Activated naive CD8-positive, alpha-beta T cell (primary cell): ENCODE data around the gene TP53I13.

Experiments used
- H3K27ac Mint-ChIP-seq: one replicate; pipeline ENCODE4 v1.8.0; 2021; ENCODE audit warnings: mixed read lengths
- H3K27me3 Mint-ChIP-seq: one replicate; pipeline ENCODE4 v1.8.0; 2021; ENCODE audit warnings: mixed read lengths
- H3K36me3 Mint-ChIP-seq: one replicate; pipeline ENCODE4 v1.8.0; 2021; ENCODE audit warnings: mixed read lengths
- H3K4me1 Mint-ChIP-seq: one replicate; pipeline ENCODE4 v1.8.0; 2021; ENCODE audit warnings: low read depth, mixed read lengths
- H3K4me3 Mint-ChIP-seq: one replicate; pipeline ENCODE4 v1.8.0; 2021; ENCODE audit warnings: mild to moderate bottlenecking, mixed read lengths
- H3K9me3 Mint-ChIP-seq: one replicate; pipeline ENCODE4 v1.8.0; 2021; ENCODE audit warnings: low read depth, mixed read lengths

The TP53I13 gene

DNA sequence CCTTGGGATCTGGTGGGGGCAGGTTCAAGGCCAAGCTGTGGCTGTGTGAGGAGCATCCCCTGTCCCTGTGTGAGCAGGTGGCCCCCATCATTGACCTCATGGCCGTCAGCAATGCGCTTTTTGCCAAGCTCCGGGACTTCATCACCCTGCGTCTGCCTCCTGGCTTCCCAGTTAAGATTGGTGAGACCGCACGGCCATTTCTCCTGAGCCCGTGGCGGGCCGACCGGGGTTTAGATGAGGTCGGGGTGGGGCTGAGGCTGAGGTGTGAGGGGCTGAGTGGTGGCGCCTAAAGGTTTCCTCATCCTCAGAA lies 43.5 kb downstream of the TP53I13 start:
- Mint-ChIP-seq H3K9me3 (no peaks in the 10 kb centered on the region), H3K27ac (no peak overlapping the region), H3K4me1 (peaks cover 27% of the 10 kb centered on the region), H3K4me3 (no peak overlapping the region), H3K36me3 (no peaks in the 10 kb centered on the region), H3K27me3 (no peaks in the 10 kb centered on the region)

DNA sequence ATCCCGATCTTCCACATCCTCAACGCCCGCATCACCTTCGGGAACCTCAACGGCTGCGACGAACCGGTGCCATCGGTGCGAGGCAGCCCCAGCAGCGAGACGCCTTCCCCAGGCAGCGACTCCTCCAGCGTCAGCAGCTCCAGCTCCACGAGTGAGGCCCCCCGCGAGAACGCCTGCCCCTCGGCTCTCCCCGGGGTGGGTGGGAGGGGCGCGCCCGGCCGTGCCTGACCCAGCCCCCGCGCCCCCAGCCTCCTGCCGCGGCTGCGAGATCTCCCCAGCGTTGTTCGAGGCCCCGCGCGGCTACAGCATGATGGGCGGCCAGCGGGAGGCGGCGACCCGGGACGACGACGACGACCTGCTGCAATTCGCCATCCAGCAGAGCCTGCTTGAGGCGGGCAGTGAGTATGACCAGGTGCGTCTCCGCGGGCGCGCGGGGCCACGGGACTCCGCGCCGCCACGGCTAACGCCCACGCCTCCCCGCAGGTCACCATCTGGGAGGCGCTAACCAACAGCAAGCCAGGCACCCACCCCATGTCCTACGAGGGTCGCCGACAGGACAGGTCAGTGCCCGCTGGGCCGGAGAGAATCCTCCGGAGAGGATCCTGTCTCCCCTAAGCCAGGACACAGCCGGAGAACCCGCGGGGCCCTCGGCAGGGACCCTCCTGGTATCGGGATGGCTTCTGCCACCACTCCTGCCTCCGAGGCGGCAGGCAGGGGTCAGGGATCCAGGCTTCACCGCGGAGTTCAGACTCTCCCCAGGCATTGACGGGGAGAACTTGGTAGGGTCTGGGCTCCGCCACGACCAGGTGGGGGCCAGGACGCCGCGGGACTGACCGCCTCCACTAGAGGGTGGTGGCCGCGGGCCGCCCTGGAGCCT lies 44.1 kb downstream of the TP53I13 start:
- H3K4me1 Mint-ChIP-seq: peaks cover 32% of the 10 kb centered on the region
- no peaks in the 10 kb centered on the region for H3K27me3 Mint-ChIP-seq

DNA sequence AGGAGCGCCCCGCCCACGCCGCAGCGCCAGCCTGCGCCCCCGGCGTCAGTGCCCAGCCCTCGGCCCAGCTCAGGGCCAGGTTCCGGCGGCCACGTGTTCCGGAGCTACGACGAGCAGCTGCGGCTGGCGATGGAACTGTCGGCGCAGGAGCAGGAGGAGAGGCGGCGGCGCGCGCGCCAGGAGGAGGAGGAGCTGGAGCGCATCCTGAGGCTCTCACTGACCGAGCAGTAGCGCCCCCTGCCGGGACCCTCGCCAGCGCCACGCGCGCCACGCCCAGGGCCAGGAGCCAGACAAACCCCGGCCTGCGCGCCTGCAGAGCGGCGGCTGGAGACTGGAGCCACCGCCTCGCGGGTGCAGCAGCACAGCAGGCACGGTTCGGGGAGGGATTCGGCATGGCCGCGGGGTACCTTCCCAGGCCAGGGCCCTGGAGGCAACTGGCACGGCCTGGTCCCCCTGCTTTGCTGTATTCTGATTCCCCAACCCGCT lies 44.9 kb downstream of the TP53I13 start:
- Mint-ChIP-seq H3K4me3 (no peak overlapping the region), H3K9me3 (no peaks in the 10 kb centered on the region), H3K4me1 (peaks cover 32% of the 10 kb centered on the region), H3K27me3 (no peaks in the 10 kb centered on the region), H3K36me3 (no peaks in the 10 kb centered on the region), H3K27ac (no peak overlapping the region)

More for the DNA sequence above, 44.1 kb downstream of the TP53I13 start:
- peak overlapping the region; percentile 52 for H3K4me3 Mint-ChIP-seq
- no peaks in the 10 kb centered on the region for H3K36me3 Mint-ChIP-seq
- H3K9me3 Mint-ChIP-seq: no peaks in the 10 kb centered on the region
- no peak overlapping the region for H3K27ac Mint-ChIP-seq

DNA sequence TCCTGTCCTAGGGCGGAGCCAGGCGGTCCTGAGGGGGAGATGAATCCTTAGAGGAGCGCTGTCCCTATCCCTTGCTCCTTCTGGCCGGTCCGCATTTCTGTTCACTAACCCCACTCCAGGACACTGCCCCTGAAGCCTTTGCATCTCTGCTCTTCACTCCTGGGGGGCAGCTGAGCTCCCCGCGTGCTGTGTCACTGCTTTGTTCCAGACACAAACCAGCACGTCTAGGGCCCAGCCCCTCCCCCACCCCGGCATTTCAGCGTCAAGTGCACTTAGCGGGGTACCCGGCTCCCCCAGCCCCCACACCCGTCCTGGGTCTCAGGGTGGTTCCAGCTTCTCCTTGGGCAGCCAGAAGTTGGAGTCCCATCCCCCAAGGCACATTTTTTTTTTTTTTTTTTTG lies 45.4 kb downstream of the TP53I13 start:
- no peaks in the 10 kb centered on the region for H3K36me3 Mint-ChIP-seq
- peak overlapping the region; percentile 46 for H3K4me3 Mint-ChIP-seq
- H3K27me3 Mint-ChIP-seq: no peaks in the 10 kb centered on the region
- peaks cover 32% of the 10 kb centered on the region for H3K4me1 Mint-ChIP-seq
- no peak overlapping the region for H3K27ac Mint-ChIP-seq
- H3K9me3 Mint-ChIP-seq: no peaks in the 10 kb centered on the region

DNA sequence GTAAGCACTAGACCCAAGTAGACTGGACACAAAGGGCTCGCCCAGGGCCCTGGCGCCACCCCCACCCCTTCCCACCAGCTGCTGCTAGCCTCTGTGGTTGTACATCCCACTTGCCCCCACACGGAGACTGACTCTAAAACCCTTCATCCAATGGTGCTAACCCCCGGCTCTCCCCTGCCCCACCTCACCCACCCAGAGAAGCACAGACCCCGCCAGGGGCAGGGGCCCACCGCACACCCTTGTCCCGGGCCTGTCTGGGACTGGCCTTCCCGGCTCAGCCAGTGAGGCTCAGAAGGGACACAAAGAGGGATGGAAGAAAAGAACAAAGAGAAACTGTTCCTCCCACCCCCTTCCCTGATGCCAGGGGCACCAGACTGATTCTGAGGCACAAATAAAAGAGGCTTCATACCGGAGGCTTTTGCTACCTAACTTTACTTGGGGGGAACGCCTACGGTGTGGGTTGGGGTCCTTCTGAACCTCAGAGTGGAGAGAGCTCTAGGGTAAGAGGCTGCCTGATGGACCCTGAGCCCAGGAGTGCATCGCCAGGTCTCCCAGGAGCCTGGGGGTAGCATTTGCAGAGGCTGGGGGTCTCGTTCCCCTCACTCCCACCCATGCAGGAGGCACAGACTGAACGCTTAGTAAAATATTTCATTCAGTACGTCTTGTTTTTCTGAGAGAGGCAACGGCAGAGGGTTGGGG lies 46.0 kb downstream of the TP53I13 start:
- Mint-ChIP-seq H3K36me3 (no peaks in the 10 kb centered on the region), H3K27ac (peak overlapping the region; percentile 34), H3K27me3 (no peaks in the 10 kb centered on the region), H3K4me3 (peak overlapping the region; percentile 85), H3K4me1 (peaks cover 32% of the 10 kb centered on the region), H3K9me3 (no peaks in the 10 kb centered on the region)

DNA sequence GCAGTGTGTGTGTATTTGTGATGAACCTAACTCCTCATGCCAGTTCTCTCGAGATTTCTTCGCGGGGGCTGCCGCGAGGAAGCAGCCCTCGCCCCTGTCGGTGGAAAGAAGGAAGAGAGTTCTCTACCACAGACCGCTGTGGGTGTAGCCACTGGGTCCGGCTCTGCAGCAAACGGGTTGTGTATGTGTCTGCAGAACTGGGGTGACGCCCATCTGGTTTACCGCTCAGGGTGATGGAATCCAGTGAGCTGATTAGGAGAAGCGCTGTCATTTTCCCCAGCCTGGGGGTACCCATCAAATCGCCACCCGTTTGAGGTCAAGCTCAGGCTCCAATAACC lies 46.5 kb downstream of the TP53I13 start:
- Mint-ChIP-seq H3K27me3 (no peaks in the 10 kb centered on the region), H3K27ac (peak overlapping the region; percentile 34), H3K4me3 (peak overlapping the region; percentile 85), H3K36me3 (no peaks in the 10 kb centered on the region), H3K9me3 (no peaks in the 10 kb centered on the region), H3K4me1 (peaks cover 32% of the 10 kb centered on the region)

DNA sequence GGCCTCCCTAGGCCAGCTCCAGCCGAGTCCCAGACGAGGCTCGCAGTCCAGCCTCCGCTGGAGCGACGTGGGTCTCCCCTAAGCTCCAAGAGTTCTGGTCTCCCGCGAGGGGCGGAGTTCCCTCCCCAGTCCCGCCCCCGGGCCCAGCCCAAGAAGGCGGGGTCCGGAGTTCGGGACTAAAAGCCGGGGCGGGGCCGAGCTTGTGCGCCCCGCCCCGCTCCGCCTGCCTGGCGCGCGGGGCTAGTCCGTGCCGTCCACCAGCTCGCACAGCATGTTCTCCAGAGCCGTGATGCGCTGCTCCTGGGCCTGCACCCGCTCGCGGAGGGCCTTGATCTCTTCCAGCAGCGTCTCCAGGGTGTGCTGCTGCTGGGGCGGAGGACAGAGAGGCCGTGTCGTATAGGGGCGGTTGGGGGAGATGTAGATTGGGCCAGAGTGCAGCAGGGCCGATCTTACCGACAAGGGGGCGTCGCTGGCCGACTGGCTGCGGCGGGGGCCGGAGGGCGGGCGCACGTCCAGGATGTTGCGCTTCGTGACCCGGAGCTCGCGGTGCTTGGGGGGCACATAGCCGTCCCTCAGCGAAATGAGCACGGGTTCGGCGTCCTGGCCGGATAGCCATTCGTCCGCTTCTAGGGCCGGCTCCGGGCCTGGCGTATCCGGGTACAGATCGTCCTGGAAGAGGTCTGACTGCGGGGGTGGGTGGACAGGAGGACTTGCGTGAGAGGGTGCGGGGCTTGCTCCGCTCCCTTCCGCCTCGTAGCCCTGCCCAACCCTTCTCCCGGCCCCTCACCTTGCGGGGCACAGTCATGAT lies 47.2 kb downstream of the TP53I13 start:
- H3K36me3 Mint-ChIP-seq: no peaks in the 10 kb centered on the region

DNA sequence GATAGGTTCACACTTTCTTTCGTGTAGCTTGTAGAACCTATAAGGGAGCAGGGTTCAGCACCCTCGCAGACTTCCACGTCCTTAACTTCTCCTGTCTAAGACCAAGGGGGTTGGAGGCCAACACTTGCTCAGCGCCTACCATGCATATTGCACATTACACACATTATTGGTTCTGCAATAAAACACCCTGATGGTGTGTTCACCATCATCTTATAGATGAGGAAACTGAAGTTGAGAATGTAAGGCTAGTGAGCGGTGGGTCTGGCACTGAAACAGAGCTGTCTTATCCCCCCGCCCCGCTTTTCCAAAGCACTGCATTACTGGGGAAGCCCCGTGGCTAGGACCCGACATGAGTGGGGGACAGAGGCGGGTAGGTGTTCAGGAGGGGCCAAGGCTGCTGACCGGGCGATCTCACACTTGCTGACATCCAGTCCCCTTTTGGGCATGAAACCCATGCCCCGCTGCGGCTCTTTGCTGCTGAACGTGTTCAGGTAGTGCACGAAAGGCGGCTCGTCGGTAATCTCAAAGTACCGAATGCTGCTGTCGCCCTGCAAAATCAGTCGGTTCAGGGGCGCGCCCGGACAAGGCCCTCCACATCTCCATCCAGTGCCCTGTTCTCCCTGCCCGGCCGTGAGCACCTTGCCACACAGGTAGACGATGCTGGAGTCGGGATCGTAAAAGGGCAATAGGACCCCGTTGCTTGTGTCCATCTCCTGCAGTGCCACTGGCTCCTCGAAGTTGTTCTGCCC lies 48.0 kb downstream of the TP53I13 start:
- Mint-ChIP-seq H3K36me3 (no peaks in the 10 kb centered on the region), H3K27ac (peak overlapping the region; percentile 12), H3K4me3 (peak overlapping the region; percentile 85), H3K9me3 (no peaks in the 10 kb centered on the region), H3K4me1 (peaks cover 32% of the 10 kb centered on the region), H3K27me3 (no peaks in the 10 kb centered on the region)

More for the DNA sequence above, 47.2 kb downstream of the TP53I13 start:
- peak overlapping the region; percentile 85 for H3K4me3 Mint-ChIP-seq
- no peaks in the 10 kb centered on the region for H3K9me3 Mint-ChIP-seq
- peaks cover 32% of the 10 kb centered on the region for H3K4me1 Mint-ChIP-seq
- peak overlapping the region; percentile 34 for H3K27ac Mint-ChIP-seq
- H3K27me3 Mint-ChIP-seq: no peaks in the 10 kb centered on the region

DNA sequence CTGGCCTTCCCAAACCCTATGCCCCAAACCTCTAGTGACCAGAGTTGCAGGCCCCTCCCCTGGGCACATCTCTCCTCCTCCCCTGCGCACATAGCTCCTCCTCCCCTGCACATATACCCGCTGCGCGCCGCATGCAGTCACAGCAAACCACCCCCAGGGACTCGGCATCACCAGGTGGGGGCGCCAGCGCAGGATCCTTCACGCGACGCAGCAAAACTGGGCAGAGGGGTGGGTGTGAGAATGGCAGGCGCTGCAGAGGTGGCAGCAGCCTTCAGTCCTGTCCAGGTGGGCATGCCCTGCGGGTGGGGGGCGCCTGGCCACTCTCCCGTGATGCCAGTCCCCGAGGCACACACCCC lies 48.6 kb downstream of the TP53I13 start:
- no peaks in the 10 kb centered on the region for H3K9me3 Mint-ChIP-seq
- H3K27me3 Mint-ChIP-seq: no peaks in the 10 kb centered on the region
- peak overlapping the region; percentile 54 for H3K27ac Mint-ChIP-seq
- H3K4me1 Mint-ChIP-seq: peaks cover 35% of the 10 kb centered on the region
- H3K36me3 Mint-ChIP-seq: no peaks in the 10 kb centered on the region
- peak overlapping the region; percentile 85 for H3K4me3 Mint-ChIP-seq

DNA sequence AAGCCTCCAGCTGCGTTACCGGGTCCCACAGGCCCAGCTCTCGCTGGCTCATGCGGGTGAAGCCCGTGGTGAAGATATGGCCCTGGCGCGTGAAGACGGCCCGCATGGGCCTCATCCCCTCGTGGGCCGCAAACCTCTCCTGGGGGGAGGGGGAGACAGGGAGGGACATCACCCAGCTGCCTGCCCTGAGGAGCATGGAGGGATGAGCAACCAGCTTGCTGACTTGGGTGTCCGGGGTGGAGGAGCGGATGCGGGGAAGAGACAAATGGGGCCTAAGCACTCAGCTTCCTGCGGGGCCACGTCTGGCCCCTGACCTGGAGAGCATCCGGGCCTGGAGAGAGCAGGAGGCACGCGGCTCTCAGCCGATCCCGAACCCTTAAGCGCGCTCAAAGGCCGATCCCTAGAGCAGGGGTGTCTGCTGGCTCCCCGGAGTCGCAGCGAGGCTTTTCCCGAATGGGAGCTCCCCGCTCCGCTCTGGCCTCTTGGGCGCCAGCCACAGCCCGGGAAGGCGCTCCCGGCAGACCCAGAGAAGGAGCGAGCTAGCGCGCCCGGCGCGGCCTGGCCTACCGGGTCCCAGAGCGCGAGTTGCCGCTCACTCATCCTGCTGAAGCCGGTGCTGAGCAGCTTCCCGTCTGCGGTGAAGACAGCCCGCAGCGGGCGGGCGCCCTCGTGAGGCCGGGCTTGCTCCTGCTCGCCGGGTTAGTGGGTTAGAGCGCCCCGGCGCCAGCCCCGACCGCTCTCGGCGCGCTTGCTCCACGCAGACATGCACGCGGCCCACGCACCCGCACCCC lies 49.2 kb downstream of the TP53I13 start:
- peaks cover 37% of the 10 kb centered on the region for H3K4me1 Mint-ChIP-seq
- H3K27me3 Mint-ChIP-seq: no peaks in the 10 kb centered on the region
- no peaks in the 10 kb centered on the region for H3K36me3 Mint-ChIP-seq
- H3K27ac Mint-ChIP-seq: peak overlapping the region; percentile 70
- H3K4me3 Mint-ChIP-seq: peak overlapping the region; percentile 85
- no peaks in the 10 kb centered on the region for H3K9me3 Mint-ChIP-seq

DNA sequence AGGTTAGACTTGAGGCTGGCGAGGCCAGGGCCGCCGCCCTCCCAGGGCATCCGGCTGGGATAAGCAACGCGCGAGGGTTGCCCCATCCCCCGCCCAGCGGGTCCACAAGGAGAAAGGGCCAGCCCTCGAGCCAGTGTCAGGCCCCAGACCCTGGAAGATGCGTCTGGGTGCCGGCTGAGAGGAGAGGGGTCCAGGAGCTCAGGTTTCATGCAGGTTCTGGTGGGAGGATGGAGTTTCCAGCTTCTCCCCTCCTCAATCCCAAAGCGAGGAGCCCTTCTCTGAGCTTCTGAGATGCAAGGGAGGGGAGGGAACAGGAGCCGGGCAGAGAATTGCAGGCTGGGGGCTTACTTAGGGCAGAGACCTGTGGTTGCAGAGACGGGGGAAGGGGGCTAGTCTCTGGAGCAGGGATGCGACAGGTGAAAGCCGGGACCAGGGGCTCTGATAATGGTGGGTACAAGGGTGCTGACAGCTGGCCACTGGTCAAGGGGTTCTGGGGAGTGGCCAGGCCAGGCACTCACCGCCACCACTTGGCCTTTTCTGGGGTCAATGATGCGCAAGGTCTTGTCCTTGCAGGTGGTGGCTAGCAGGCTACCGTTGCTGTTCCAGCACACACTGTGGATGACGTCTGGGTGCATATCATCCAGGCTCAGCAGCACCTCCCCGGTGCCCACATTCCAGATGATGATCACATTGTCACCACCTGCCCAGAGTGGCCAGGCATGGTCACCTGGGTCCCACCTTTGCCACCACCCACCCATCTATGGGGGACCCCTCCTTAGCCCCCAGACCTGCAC lies 50.0 kb downstream of the TP53I13 start:
- no peaks in the 10 kb centered on the region for H3K36me3 Mint-ChIP-seq
- H3K4me1 Mint-ChIP-seq: peaks cover 44% of the 10 kb centered on the region
- no peaks in the 10 kb centered on the region for H3K27me3 Mint-ChIP-seq
- no peaks in the 10 kb centered on the region for H3K9me3 Mint-ChIP-seq
- H3K27ac Mint-ChIP-seq: no peak overlapping the region
- H3K4me3 Mint-ChIP-seq: no peak overlapping the region

DNA sequence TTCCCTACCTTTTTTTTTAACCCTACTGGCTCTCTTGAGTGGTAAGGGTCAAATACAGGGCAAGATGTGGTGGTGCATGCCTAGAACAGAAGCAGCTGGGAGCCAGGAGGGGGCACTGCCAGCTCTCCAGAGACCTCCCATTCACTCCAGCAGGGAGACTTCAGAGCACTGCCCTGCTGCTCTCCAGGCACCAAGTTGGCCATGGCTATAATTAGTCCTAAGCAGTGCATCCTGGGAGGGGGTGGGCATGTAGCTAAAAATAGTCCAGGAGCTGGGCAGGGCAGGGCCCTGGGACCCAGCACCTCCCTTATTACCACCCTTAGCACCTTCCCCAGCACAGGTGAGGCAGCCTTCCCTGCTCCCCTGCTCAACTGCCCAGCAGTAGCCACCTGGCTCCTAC lies 50.8 kb downstream of the TP53I13 start:
- Mint-ChIP-seq H3K36me3 (no peaks in the 10 kb centered on the region), H3K4me1 (peaks cover 47% of the 10 kb centered on the region), H3K9me3 (no peaks in the 10 kb centered on the region), H3K27ac (no peak overlapping the region), H3K4me3 (no peak overlapping the region), H3K27me3 (no peaks in the 10 kb centered on the region)

DNA sequence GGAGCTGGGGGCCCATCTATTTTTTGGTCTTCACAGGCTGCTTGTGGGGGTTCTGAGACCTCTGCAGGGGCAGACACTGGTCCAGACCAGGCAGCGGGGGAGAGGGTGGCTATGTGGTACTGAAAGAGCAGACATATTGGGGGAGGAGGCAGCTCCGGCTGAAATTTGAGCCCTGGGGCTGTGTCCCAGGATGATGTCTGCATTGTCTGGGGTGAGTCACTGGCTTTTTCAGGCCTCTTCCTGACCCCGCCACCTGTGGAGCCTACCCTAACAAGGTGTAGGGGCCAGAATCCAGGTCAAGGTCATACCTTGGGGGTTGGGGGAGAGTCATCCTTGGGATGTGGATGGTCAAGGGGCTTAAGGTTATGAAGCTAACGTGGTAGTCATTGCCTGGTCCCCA lies 51.8 kb downstream of the TP53I13 start:
- peaks cover 47% of the 10 kb centered on the region for H3K4me1 Mint-ChIP-seq
- H3K27ac Mint-ChIP-seq: no peak overlapping the region
- H3K36me3 Mint-ChIP-seq: no peaks in the 10 kb centered on the region
- peak overlapping the region; percentile 27 for H3K4me3 Mint-ChIP-seq
- no peaks in the 10 kb centered on the region for H3K9me3 Mint-ChIP-seq
- no peaks in the 10 kb centered on the region for H3K27me3 Mint-ChIP-seq
